Measurements from ENCODE around the gene ZNF616. TPM values are rescaled to one million over a fixed set of nuclear protein-coding genes. Genes with fewer than 3 reads are reported as not detected.
A peak's percentile ranks its signal among the peaks of the same experiment; 100 is the strongest.

ZNF616 gene
- 10 to 100 TPM in 2 of 4 donors, 1 to 10 TPM in 2; 7.8 to 12.6 (median 9.8) TPM for total RNA-seq

GRCh38 chr19:52139252-52140031 is at the start of gene ZNF616:
TSS of gene ZNF616 (minus strand) at chr19:52139938. CDS start at chr19:52130512, 9,426 bp downstream.
- WGBS, 2 donors = 0 to 1% methylated on average over 48 to 49 of the region's 49 CpGs
- TF ChIP-seq CTCF (IDR thresholded peaks at IDR 0.05) (peak in 1 of 3 donors; percentile 32), POLR2A (IDR thresholded peaks at IDR 0.05) (peak in 1 of 2 donors; percentile 39)
- H3K4me3 ChIP-seq (ENCODE audit: low read depth, poor library complexity, severe bottlenecking) = peak within 1 kb of the TSS; percentile 89
- intact Hi-C loops (cut with DNase I; ENCODE audit: low total_unique reads) = loop anchor here (5.0 kb wide), 1 partner anchor 53 kb away; the partner anchor contains the start of gene PPP2R1A
- DNase-seq (ENCODE audit: low spot score in 2 of 2) = peak; percentile 96 to 97

DNA sequence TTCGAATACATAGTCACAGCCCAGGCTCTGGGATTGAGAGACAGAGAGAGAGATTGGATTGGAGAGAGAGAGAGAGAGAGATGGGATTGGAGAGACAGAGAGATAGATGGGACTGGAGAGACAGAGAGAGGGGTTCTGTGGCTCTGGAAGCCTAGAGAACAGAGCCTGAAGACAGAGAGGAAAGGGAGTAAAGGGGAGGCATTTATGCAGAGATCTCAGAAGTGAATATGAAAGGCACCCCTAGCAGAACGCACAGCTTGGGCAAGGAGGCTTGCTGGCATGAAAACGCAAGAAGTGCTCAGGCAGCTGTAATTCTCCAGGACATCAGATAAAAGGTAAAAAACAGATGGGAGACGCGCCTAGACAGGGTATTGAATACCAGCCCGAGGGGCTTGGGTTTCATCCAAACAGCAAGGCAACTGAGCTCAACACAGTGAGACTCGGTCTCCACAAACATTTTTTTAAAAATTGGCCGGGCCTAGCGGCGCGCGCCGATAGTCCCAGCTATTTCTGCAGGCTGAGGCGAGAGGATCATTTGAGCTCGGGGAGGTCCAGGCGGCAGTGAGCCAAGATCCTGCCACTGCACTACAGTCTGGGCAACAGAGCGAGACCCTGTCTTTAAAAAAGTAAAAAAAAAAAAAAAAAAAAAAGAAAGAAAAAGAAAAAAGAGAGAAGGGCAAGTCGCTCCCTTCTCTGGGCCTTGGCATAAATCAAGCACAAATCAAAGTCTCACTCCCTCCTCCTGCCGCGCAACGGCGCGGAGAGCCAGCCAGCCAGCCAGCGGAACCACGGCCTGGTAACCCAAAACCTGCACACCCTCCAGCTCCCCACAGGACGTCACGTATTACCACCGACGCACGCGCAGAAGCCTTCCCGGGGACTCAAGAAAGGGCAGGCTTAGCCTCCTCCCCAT is 49.3 kb upstream of the ZNF616 start:
- 1% methylated on average over 30 to 32 of the region's 32 CpGs for whole genome bisulfite sequencing, 2 donors
- intact Hi-C loops (cut with DNase I; ENCODE audit: low total_unique reads) = no loop called here
- DNase-seq (ENCODE audit: low spot score in 2 of 2) = peak; percentile 79 to 100
- TF ChIP-seq POLR2A (IDR thresholded peaks at IDR 0.05) (peak in 1 of 2 donors; percentile 16), CTCF (IDR thresholded peaks at IDR 0.05) (no peak)
- no peak overlapping the region for H3K4me3 ChIP-seq (ENCODE audit: low read depth, poor library complexity, severe bottlenecking)

DNA sequence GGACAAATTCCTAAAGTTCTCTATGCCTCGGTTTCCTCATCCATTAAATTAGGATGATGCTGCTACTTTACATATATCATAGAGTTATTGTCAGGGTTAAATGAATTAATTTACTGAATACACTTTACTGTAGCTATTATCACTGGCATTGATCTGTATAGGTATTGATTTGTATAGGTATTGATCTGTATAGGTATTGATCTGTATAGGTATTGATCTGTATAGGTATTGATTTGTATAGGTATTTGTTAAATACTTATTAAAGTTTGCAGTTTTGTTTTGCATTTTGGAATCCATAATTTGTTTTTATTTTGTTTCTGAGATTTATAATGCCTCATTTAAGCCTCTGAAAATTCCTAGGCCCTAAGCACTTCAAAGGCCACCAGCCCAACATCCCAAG is 47.7 kb upstream of the ZNF616 start:
- no peak overlapping the region for H3K4me3 ChIP-seq (ENCODE audit: low read depth, poor library complexity, severe bottlenecking)
- no peak for DNase-seq (ENCODE audit: low spot score in 2 of 2)
- WGBS, 2 donors = 100% methylated on average over 1 of the region's 1 CpG
- intact Hi-C loops (cut with DNase I; ENCODE audit: low total_unique reads) = no loop called here
- TF ChIP-seq CTCF (IDR thresholded peaks at IDR 0.05) (no peak), POLR2A (IDR thresholded peaks at IDR 0.05) (no peak)

- DNase-seq (ENCODE audit: low spot score in 2 of 2) = no peak
- intact Hi-C loops (cut with DNase I; ENCODE audit: low total_unique reads) = no loop called here
- 82 to 84% methylated on average over 10 of the region's 10 CpGs for WGBS, 2 donors
- H3K4me3 ChIP-seq (ENCODE audit: low read depth, poor library complexity, severe bottlenecking) = no peak overlapping the region
- TF ChIP-seq CTCF (IDR thresholded peaks at IDR 0.05) = no peak
- TF ChIP-seq POLR2A (IDR thresholded peaks at IDR 0.05) = no peak
Observed at GRCh38 chr19:52176574-52176973, 36.8 kb upstream of the ZNF616 start.

- DNase-seq (ENCODE audit: low spot score in 2 of 2) = no peak
- H3K4me3 ChIP-seq (ENCODE audit: low read depth, poor library complexity, severe bottlenecking) = no peak overlapping the region
- intact Hi-C loops (cut with DNase I; ENCODE audit: low total_unique reads) = no loop called here
- whole genome bisulfite sequencing, 2 donors = 86 to 96% methylated on average over 1 of the region's 1 CpG
- TF ChIP-seq CTCF (IDR thresholded peaks at IDR 0.05) = no peak
- no peak for TF ChIP-seq POLR2A (IDR thresholded peaks at IDR 0.05)
Observed at GRCh38 chr19:52172347-52172746, 32.6 kb upstream of the ZNF616 start.

All from lower leg skin (tissue), 4 donors.